Cerebellar cortex (tissue), 1 donor: Measurements from ENCODE around the gene SLC33A1.
"Not testable (repeated sequence)": the region's sequence is repeated elsewhere in the genome, so short reads cannot be mapped to it uniquely, and the experiment has no call there.

Experiments
- DNase-seq: peaks from one replicate; pipeline ENCODE4 v3.0.0-alpha.2; 2015; ENCODE audit warnings: low spot score

The SLC33A1 gene

GRCh38 chr3:155854141-155854940, at the start of gene SLC33A1:
SLC33A1 (minus strand) TSS chr3:155854427; CDS start chr3:155853997, 430 bp downstream.
- DNase-seq: peak; percentile 99

- no peak for DNase-seq
Measured at GRCh38 chr3:155895379-155895900, 41.2 kb upstream of the SLC33A1 start.

DNA sequence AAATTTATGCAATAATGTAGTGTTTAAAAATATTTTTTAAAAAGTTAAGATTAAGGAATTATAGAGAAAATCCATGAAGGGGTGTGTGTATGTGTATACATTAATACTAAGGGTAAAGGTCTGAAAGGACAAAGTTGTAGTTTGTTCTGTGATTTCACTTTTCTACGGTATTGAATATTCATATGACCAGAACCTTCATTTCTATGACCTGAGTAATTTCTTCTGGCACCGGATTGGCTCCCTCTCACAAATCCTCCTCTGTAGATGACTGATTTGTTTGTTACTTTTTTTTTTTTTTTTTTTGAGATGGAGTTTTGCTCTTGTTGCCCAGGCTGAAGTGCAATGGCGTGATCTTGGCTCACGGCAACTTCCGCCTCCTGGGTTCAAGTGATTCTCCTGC, 37.1 kb upstream of the SLC33A1 start:
- DNase-seq: no peak

DNA sequence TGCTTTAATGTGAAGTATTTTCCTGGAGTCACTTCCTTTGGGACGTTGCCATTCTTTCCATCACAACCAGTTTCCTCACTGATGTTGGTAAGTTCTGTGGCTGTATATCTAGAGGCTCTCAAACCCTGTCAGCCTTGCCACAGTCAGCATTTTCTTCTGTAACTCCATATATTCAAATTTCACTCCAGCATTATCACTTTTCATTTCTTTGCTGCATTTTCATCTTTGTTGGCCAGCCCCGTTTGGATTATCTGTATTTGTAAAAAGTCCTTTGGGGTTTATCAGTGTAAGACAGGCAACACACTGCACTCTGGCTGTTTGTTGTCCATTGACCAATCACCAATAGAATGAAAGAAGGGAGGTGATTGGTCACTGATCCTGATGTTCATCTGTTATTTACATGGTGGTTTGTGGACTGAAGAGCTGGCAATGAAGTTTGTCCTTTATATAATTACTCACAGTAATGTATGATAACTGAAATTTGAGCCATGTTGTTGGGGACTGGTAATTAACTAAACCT, 36.5 kb upstream of the SLC33A1 start:
- DNase-seq: no peak

GRCh38 chr3:155889952-155890351, 35.7 kb upstream of the SLC33A1 start:
- no peak for DNase-seq

- no peak for DNase-seq
Measured at GRCh38 chr3:155889212-155889611, 35.0 kb upstream of the SLC33A1 start.

DNA sequence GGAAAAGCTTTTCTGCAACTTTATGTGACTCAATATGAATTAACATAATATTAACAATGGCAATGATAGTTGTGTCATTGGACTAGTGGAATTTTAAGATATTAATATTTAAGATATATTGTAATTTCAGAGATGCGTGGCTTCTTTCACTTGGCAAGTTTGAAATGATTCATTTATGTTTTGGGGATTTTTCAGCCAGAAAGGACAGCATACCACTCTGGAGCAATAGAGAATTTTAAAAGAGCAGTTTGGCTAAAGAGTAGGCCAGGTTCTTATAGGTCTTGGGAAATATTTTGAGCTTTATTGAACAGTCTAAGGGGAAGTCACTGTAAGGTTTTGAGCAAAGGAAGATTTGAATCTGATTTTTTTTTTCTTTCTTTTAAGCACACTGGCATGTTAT, 32.7 kb upstream of the SLC33A1 start:
- DNase-seq: no peak

GRCh38 chr3:155886348-155886747, 32.1 kb upstream of the SLC33A1 start:
- not testable (repeated sequence) for DNase-seq

GRCh38 chr3:155885292-155885691, 31.1 kb upstream of the SLC33A1 start:
- DNase-seq: no peak

- no peak for DNase-seq
Measured at GRCh38 chr3:155884292-155884691, 30.1 kb upstream of the SLC33A1 start.

- DNase-seq: no peak
Measured at GRCh38 chr3:155880286-155880685, 26.1 kb upstream of the SLC33A1 start.

DNA sequence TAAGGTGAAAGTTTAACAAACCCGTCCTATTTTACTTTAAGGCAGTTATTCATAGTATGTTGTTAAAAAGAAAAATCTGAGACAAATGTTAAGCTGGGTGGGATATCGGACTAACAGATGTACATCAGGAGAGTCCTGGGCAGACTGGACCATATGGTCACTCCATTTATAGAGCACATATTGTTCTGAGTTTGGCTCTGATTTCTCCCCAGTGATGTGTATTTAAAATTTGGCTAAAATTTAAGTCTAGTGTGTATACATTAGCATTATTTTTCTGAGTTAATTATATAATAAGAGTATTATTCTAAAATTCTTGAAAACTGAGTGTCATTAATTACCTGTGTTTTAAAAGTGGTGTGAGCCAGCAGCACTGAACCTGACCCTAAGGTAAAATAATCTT, 22.3 kb upstream of the SLC33A1 start:
- peak; percentile 63 for DNase-seq

DNA sequence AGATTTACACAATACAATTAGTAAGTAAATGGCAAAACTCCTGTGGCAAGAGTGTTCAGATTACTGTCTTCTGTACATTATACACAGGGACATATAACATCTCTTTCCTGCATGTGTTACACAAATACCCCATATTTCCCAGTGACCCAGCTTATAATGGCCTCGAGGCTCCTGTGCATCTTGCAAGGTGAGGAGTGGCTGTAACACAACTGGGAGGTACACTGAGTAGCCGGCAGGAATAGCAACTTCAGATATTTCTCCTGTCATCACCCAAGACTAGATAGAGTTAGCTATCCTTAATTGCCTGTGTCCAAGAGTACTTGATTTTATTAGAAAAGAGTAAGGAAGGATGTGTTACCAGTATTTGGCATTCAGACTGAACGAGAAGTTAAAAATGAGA, 21.8 kb upstream of the SLC33A1 start:
- DNase-seq: peak; percentile 49

DNA sequence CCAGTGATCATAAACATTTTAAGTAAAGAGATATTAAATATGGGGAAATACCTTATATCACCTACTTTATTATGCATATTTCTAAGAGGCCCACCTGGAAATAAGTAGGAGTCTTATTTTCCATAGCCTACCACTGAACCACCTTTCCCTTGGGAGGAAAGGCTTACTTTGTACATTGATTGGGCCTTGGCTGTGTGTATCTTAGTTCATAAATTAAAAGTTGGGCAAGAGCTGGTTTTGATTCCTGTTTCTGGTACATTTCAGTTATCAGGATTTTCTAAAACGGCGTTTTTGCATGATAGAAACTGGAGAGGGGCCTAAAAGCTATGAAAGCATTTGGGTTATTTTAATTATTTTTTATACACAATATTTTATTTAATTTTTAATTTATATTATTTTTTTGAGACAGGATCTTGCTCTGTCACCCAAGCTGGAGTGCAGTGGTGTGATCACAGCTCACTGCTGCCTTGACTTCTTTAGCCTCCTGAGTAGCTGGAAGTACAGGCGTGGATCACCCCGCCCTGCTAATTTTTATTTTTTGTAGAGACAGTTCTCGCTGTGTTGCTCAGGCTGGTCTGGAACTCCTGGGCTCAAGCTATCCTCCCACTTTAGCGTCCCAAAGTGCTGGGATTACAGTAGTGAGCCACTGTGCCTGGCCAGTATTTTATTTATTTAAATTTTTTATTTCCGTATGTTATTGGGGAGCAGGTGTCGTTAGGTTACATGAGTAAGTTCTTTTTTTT, 18.8 kb upstream of the SLC33A1 start:
- no peak for DNase-seq

- DNase-seq: peak; percentile 35
Measured at GRCh38 chr3:155871746-155872158, 17.5 kb upstream of the SLC33A1 start.

DNA sequence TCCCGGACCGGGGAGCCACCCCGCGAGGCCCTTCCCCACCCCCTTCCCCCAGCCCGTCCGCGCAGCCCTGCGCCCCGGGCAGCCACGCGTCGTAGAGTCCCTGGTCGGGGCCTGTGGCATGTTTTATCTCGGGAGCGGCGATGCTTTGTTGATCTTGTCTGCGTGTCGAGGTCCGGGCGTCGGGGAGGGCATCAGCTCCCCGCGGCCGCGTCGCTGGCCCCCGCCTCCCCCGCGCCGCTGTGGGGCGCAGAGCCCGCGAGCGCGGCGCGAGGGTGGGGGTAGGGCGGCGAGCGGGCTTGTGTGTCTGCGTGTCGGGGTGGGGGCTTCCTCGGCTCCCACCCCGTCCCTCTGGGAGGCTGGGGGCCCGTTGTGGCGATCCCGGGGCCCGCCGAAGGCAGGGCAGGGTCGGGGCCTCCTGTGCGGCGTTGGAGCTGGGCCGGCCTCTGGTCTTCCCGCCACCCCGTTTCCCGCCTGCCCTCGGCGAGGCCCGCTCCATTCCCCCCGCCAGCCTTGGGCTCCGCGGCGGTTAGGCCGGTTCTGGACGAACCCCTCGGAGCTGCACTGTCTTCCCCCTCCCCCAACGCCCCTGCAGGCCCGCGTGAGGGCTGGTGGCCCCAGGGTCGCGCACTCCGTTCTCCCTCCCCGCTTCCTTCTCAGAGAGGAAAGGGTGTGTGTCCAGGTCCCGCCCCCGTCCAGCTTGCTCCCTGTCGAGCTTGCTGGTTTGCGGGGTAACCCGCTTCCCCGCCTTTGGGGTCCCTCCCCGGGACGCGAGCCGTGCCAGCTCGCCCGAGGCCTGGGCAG, 16.9 kb upstream of the SLC33A1 start:
- peak; percentile 38 for DNase-seq

DNA sequence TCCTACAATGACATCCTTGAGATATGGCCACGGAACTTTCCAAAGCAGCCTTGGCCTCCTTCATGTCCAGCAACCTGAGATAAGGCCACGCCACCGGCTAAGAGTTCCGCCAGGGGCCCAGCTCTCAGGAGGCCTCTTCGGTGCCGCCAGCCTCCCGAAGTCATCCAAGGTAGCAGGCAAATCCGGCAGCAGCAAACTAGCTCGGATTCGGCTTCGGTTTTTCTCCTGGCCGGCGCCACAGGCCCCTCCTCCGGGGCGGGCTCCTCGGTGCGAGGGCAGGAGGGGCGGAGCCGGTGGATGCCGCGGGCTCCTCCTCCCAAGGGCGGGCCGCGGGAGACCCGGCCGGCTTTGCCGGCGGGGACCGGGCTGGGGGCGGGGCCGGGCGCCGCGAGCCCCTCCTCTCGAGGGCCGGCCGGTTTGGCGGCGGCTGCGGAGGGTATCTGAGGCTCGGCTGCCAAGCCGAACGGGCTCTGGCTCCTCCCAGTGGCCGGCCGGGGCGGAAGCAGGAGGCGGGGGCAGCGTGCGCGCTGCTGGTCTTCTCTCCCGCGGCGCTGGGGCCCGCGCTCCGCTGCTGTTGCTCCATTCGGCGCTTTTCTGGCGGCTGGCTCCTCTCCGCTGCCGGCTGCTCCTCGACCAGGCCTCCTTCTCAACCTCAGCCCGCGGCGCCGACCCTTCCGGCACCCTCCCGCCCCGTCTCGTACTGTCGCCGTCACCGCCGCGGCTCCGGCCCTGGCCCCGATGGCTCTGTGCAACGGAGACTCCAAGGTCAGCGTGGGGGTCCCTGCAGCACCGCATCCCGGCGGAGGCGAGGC, 16.1 kb upstream of the SLC33A1 start, which contains the start of gene GMPS:
Gene GMPS, plus strand, starts transcription at position 518 of the 812 bp plus-strand sequence. Its CDS starts 221 bp downstream, at position 739.
- DNase-seq: peak; percentile 93

- no peak for DNase-seq
Measured at GRCh38 chr3:155869691-155870090, 15.5 kb upstream of the SLC33A1 start.

DNA sequence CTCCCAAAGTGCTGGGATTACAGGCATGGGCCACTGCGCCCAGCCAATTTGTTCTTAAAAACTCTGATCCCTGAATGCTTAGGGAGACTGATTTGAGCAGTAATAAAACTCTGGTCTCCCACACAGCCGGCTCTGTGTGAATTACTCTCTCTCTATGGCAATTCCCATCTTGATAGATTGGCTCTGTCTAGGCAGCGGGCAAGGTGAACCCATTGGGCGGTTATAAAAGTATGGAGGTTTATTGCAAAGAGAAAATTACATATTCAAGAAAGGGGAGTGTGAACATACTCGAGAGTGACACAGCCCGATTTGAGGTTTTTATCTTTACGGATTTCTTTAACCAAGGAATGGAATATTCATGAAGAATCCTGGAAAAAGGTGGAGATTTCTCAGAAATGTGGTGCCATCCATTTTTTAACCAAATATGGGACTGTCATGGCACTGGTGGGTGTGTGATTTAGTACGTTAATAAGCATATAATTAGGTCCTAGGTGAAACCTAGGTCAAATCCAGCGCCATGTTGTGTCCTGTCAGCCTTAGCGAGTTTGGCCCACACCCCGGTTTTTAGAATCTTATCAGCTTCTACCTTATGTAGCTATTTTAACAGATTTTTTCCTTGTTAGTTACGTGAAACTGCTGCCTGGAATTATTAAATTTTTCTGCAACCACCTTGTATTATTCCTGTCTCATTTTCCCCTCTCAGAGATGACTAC, 9.0 kb upstream of the SLC33A1 start:
- no peak for DNase-seq

GRCh38 chr3:155862290-155862982, 8.2 kb upstream of the SLC33A1 start:
- DNase-seq: not testable (repeated sequence)
